KMS-11 (cell line): ENCODE results near the gene C3orf22.

Source experiments
- H2AFZ ChIP-seq: fragments of 200-600 bp; sonication (generic); 2 replicates; pipeline ENCODE4 v1.6.1; 2016; ENCODE audit warnings: antibody characterized with exemption, mixed run types, low read depth
- H3K27ac ChIP-seq: fragments of 200-600 bp; sonication (generic); 2 replicates; pipeline ENCODE4 v1.6.1; 2016; ENCODE audit warnings: mild to moderate bottlenecking, mixed run types
- H3K27me3 ChIP-seq: fragments of 200-600 bp; sonication (generic); 2 replicates; pipeline ENCODE4 v1.6.1; 2017; ENCODE audit warnings: mild to moderate bottlenecking, low read depth, mixed run types, moderate library complexity; ENCODE audit not compliant: insufficient read depth
- H3K36me3 ChIP-seq: fragments of 200-600 bp; sonication (generic); 2 replicates; pipeline ENCODE4 v1.6.1; 2017; ENCODE audit warnings: mild to moderate bottlenecking, mixed run types; ENCODE audit not compliant: insufficient read depth
- H3K4me1 ChIP-seq: fragments of 200-600 bp; sonication (generic); 2 replicates; pipeline ENCODE4 v1.6.1; 2016; ENCODE audit warnings: mild to moderate bottlenecking, low read depth, mixed run types; ENCODE audit not compliant: poor library complexity, severe bottlenecking
- H3K4me2 ChIP-seq: fragments of 200-600 bp; sonication (generic); 2 replicates; pipeline ENCODE4 v1.7.0; 2016; ENCODE audit warnings: mild to moderate bottlenecking, mixed run types
- H3K4me3 ChIP-seq: fragments of 200-600 bp; sonication (generic); IDR thresholded peaks from 2 replicates; pipeline ENCODE4 v1.6.1; 2017; ENCODE audit warnings: low read depth, low read length, mixed read lengths; ENCODE audit not compliant: insufficient read depth
- H3K79me2 ChIP-seq: fragments of 200-600 bp; sonication (generic); 2 replicates; pipeline ENCODE4 v1.6.1; 2016; ENCODE audit warnings: low read depth, mixed run types; ENCODE audit not compliant: insufficient read depth
- H3K9ac ChIP-seq: fragments of 200-600 bp; sonication (generic); 2 replicates; pipeline ENCODE4 v1.6.1; 2016; ENCODE audit warnings: mild to moderate bottlenecking, mixed run types
- H4K20me1 ChIP-seq: fragments of 200-600 bp; sonication (generic); 2 replicates; pipeline ENCODE4 v1.6.1; 2016; ENCODE audit warnings: mild to moderate bottlenecking, mixed run types; ENCODE audit not compliant: insufficient read depth
- CTCF ChIP-seq: fragments of 200-600 bp; sonication (generic); conservative IDR thresholded peaks from 2 replicates; pipeline ENCODE4 v1.6.1; 2017; ENCODE audit warnings: low read depth, mild to moderate bottlenecking, antibody characterized with exemption, low read length, moderate library complexity, mixed read lengths

C3orf22 gene

GRCh38 chr3:126543457-126544061 lies 15.2 kb downstream of the C3orf22 start:
- no peak overlapping the region for H2AFZ ChIP-seq
- no peaks in the 10 kb centered on the region for H4K20me1 ChIP-seq
- no peaks in the 10 kb centered on the region for H3K27me3 ChIP-seq
- no peak overlapping the region for H3K9ac ChIP-seq
- H3K4me3 ChIP-seq: no peak overlapping the region
- no peaks in the 10 kb centered on the region for H3K79me2 ChIP-seq
- TF ChIP-seq CTCF: no peak
- H3K4me2 ChIP-seq: no peak overlapping the region
- H3K27ac ChIP-seq: no peak overlapping the region
- H3K36me3 ChIP-seq: no peaks in the 10 kb centered on the region
- H3K4me1 ChIP-seq: no peaks in the 10 kb centered on the region

GRCh38 chr3:126542340-126543241 lies 16.1 kb downstream of the C3orf22 start:
- H3K27ac ChIP-seq: no peak overlapping the region
- H3K4me1 ChIP-seq: no peaks in the 10 kb centered on the region
- H3K9ac ChIP-seq: no peak overlapping the region
- TF ChIP-seq CTCF: no peak
- no peaks in the 10 kb centered on the region for H4K20me1 ChIP-seq
- no peaks in the 10 kb centered on the region for H3K36me3 ChIP-seq
- H3K27me3 ChIP-seq: no peaks in the 10 kb centered on the region
- H3K4me2 ChIP-seq: no peak overlapping the region
- no peaks in the 10 kb centered on the region for H3K79me2 ChIP-seq
- no peak overlapping the region for H2AFZ ChIP-seq
- H3K4me3 ChIP-seq: no peak overlapping the region

GRCh38 chr3:126541628-126542339 lies 16.9 kb downstream of the C3orf22 start:
- no peaks in the 10 kb centered on the region for H3K79me2 ChIP-seq
- H4K20me1 ChIP-seq: no peaks in the 10 kb centered on the region
- H3K36me3 ChIP-seq: no peaks in the 10 kb centered on the region
- H3K9ac ChIP-seq: no peak overlapping the region
- H3K27me3 ChIP-seq: no peaks in the 10 kb centered on the region
- no peak overlapping the region for H3K4me3 ChIP-seq
- no peak overlapping the region for H3K27ac ChIP-seq
- no peak for TF ChIP-seq CTCF
- H2AFZ ChIP-seq: no peak overlapping the region
- no peak overlapping the region for H3K4me2 ChIP-seq
- H3K4me1 ChIP-seq: no peaks in the 10 kb centered on the region

GRCh38 chr3:126540951-126541627 lies 17.6 kb downstream of the C3orf22 start:
- H2AFZ ChIP-seq: no peak overlapping the region
- H3K27ac ChIP-seq: no peak overlapping the region
- no peak for TF ChIP-seq CTCF
- H3K27me3 ChIP-seq: no peaks in the 10 kb centered on the region
- no peaks in the 10 kb centered on the region for H3K4me1 ChIP-seq
- H4K20me1 ChIP-seq: no peaks in the 10 kb centered on the region
- no peak overlapping the region for H3K4me2 ChIP-seq
- H3K36me3 ChIP-seq: no peaks in the 10 kb centered on the region
- H3K9ac ChIP-seq: no peak overlapping the region
- H3K79me2 ChIP-seq: no peaks in the 10 kb centered on the region
- H3K4me3 ChIP-seq: no peak overlapping the region
